Activated naive CD8-positive, alpha-beta T cell (primary cell): ENCODE results near the gene RXFP4.

ENCODE experiments used
- H3K27ac Mint-ChIP-seq: one replicate; pipeline ENCODE4 v1.8.0; 2021; ENCODE audit warnings: mixed read lengths
- H3K27me3 Mint-ChIP-seq: one replicate; pipeline ENCODE4 v1.8.0; 2021; ENCODE audit warnings: mixed read lengths
- H3K36me3 Mint-ChIP-seq: one replicate; pipeline ENCODE4 v1.8.0; 2021; ENCODE audit warnings: mixed read lengths
- H3K4me1 Mint-ChIP-seq: one replicate; pipeline ENCODE4 v1.8.0; 2021; ENCODE audit warnings: low read depth, mixed read lengths
- H3K4me3 Mint-ChIP-seq: one replicate; pipeline ENCODE4 v1.8.0; 2021; ENCODE audit warnings: mild to moderate bottlenecking, mixed read lengths
- H3K9me3 Mint-ChIP-seq: one replicate; pipeline ENCODE4 v1.8.0; 2021; ENCODE audit warnings: low read depth, mixed read lengths

RXFP4 gene

GRCh38 chr1:155989242-155990004 is 48.0 kb downstream of the RXFP4 start:
- no peaks in the 10 kb centered on the region for H3K9me3 Mint-ChIP-seq
- H3K36me3 Mint-ChIP-seq, result no peaks in the 10 kb centered on the region
- no peak overlapping the region for H3K4me3 Mint-ChIP-seq
- H3K27me3 Mint-ChIP-seq, result no peaks in the 10 kb centered on the region
- peaks cover 8% of the 10 kb centered on the region for H3K4me1 Mint-ChIP-seq
- no peak overlapping the region for H3K27ac Mint-ChIP-seq

- no peak overlapping the region for H3K4me3 Mint-ChIP-seq
- no peaks in the 10 kb centered on the region for H3K27me3 Mint-ChIP-seq
- H3K27ac Mint-ChIP-seq, result no peak overlapping the region
- peaks cover 8% of the 10 kb centered on the region for H3K4me1 Mint-ChIP-seq
- H3K9me3 Mint-ChIP-seq, result no peaks in the 10 kb centered on the region
- H3K36me3 Mint-ChIP-seq, result no peaks in the 10 kb centered on the region
Observed at GRCh38 chr1:155990005-155990739, 48.7 kb downstream of the RXFP4 start.
